GM18502 (cell line): ENCODE results near the gene CAPN12.

Experiments
- ATAC-seq: cut with Tn5 transposase; IDR thresholded peaks from one replicate; pipeline ENCODE4 v1.9.1; 2021; ENCODE audit warnings: mild to moderate bottlenecking; ENCODE audit not compliant: unreplicated experiment, poor library complexity

Gene CAPN12

GRCh38 chr19:38727306-38727867 lies 16.9 kb downstream of the CAPN12 start:
- ATAC-seq: no peak

- ATAC-seq: no peak
These were observed 17.4 kb downstream of the CAPN12 start for GRCh38 chr19:38726761-38727301.

GRCh38 chr19:38726284-38726673 lies 18.0 kb downstream of the CAPN12 start:
- ATAC-seq: no peak

GRCh38 chr19:38725469-38726283 lies 18.6 kb downstream of the CAPN12 start:
- no peak for ATAC-seq

- no peak for ATAC-seq
These were observed 20.1 kb downstream of the CAPN12 start for GRCh38 chr19:38723990-38724854.

GRCh38 chr19:38723606-38723965 lies 20.7 kb downstream of the CAPN12 start:
- ATAC-seq: no peak

- no peak for ATAC-seq
These were observed 21.2 kb downstream of the CAPN12 start for GRCh38 chr19:38722947-38723605.

- no peak for ATAC-seq
These were observed 22.1 kb downstream of the CAPN12 start for GRCh38 chr19:38721979-38722773.

- ATAC-seq: no peak
These were observed 22.8 kb downstream of the CAPN12 start for GRCh38 chr19:38721496-38721895.

GRCh38 chr19:38720559-38721236 lies 23.6 kb downstream of the CAPN12 start:
- no peak for ATAC-seq

- no peak for ATAC-seq
These were observed 24.3 kb downstream of the CAPN12 start for GRCh38 chr19:38719761-38720558.

GRCh38 chr19:38718747-38719543 lies 25.3 kb downstream of the CAPN12 start:
- ATAC-seq: no peak

- ATAC-seq: no peak
These were observed 26.4 kb downstream of the CAPN12 start for GRCh38 chr19:38717855-38718254.

GRCh38 chr19:38717051-38717450 lies 27.2 kb downstream of the CAPN12 start:
- ATAC-seq: no peak

- ATAC-seq: no peak
These were observed 28.7 kb downstream of the CAPN12 start for GRCh38 chr19:38715555-38715954.

- ATAC-seq: no peak
These were observed 29.9 kb downstream of the CAPN12 start for GRCh38 chr19:38714354-38714778.

- no peak for ATAC-seq
These were observed 30.4 kb downstream of the CAPN12 start for GRCh38 chr19:38713865-38714264.
